Glomerular visceral epithelial cell (primary cell): Measurements from ENCODE around the gene MIA3.
A peak's percentile ranks its signal among the peaks of the same experiment; 100 is the strongest.
"Not testable (repeated sequence)": the region's sequence is repeated elsewhere in the genome, so short reads cannot be mapped to it uniquely, and the experiment has no call there.

Experiments
- DNase-seq: peaks from one replicate; pipeline ENCODE4 v3.0.0-alpha.2; 2016; ENCODE audit errors: extremely low spot score

The MIA3 gene

DNA sequence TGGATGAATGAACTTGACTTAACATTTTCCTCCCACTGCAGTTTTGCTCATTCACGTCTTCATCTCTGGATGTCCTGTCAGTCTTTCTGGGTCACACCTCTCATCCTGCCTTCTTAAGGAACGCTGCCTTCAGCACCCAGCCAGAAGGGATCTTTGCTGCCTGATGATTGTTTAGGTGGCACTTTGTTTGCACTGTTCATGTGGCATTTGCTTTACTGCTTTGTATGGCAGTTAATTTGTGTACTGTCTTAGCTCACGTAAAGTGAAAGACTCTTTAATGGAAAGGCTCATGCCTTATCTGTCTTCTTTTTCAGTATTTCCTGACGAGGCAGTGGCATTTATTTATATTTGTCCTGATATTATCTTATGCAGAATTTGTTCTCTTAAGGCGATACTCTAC lies 4.9 kb downstream of the MIA3 start:
- DNase-seq = no peak

GRCh38 chr1:222623458-222623857 lies 5.6 kb downstream of the MIA3 start:
- no peak for DNase-seq

DNA sequence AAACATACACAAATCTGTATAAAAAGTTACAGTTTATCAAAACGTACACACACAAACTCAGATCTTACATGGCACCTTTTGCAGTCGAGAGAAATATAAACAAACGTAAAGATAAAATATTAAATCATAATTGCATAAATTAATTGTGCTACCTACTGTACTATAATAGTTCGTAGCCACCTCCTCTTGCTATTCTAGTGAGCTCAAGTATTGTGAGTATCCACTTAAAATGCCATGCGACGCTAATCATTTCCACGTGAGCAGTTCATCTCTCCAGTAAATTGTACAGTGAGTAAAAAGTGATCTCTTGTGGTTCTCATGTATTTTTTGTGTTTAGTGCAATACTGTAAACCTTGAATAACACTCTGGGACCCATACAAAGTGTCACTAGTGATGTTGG lies 6.3 kb downstream of the MIA3 start:
- DNase-seq = no peak

GRCh38 chr1:222627232-222627631 lies 9.3 kb downstream of the MIA3 start:
- no peak for DNase-seq

DNA sequence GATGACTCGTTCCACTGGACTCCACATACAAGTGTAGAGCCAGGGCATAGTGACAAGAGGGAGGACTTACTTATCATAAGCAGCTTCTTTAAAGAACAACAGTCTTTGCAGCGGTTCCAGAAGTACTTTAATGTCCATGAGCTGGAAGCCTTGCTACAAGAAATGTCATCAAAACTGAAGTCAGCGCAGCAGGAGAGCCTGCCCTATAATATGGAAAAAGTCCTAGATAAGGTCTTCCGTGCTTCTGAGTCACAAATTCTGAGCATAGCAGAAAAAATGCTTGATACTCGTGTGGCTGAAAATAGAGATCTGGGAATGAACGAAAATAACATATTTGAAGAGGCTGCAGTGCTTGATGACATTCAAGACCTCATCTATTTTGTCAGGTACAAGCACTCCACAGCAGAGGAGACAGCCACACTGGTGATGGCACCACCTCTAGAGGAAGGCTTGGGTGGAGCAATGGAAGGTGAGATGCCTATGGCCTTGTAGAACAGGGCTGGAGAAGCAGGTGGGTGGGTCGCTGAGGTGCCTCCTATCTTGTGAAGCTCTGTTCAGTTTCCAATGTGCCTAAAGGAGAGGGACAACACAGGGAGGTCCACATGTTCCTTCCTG lies 12.1 kb downstream of the MIA3 start:
- DNase-seq = no peak

- no peak for DNase-seq
Observed at GRCh38 chr1:222631611-222632208, 13.8 kb downstream of the MIA3 start.

DNA sequence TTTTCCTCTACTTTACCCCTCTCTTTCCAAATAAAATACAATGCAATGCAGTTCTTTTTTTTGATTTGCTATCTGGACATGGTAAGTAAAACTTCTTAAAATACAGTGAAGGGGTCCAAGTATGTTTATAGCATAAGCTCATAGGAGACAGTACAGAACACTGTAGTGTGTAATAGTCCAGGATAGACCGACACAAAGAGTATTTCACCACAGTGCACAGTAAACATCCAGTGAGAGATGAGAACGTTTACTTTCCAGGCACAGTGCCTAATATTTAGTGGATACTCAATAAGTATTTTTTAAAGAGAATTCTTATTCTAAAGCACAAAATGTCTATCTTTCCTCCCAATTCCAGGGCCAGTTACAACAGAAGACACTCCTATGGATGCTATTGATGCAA lies 14.9 kb downstream of the MIA3 start:
- no peak for DNase-seq

- DNase-seq = peak; percentile 90
Observed at GRCh38 chr1:222634180-222635013, 16.5 kb downstream of the MIA3 start.

- DNase-seq = no peak
Observed at GRCh38 chr1:222641269-222641948, 23.5 kb downstream of the MIA3 start.

GRCh38 chr1:222642468-222642867 lies 24.6 kb downstream of the MIA3 start:
- no peak for DNase-seq

GRCh38 chr1:222643606-222643937 lies 25.7 kb downstream of the MIA3 start:
- no peak for DNase-seq

DNA sequence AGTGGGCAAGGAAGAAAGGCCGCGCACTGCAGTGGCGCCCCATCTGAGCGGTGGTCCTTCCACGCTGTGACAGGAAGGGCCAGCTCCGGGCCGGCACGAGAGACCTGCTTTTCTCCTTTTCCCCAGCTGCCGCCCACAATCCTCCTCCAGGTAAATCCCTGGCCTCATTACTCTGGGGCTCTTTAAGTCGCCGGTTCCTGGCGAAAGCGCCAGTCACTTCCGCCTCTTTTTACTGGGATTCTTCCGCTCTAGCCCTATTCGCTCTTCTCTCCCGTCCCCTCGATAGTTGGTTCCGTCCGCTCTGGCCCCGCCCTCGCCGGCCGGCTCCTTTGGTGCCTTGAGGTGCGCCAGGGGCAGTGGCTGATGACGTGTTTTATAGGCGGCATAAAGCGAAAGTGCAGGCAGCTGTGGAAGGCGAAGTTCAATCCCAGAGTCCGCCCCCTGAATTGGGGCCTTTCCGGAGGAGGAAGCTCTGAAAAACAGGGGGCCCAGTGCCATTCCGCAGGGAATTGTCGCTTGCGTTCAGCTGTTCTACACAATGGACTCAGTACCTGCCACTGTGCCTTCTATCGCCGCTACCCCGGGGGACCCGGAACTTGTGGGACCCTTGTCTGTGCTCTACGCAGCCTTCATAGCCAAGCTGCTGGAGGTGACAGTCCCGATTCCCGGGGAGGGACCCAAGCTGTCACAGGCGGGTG lies 26.2 kb downstream of the MIA3 start:
- DNase-seq = peak; percentile 99

- DNase-seq = no peak
Observed at GRCh38 chr1:222644636-222644980, 26.7 kb downstream of the MIA3 start.

DNA sequence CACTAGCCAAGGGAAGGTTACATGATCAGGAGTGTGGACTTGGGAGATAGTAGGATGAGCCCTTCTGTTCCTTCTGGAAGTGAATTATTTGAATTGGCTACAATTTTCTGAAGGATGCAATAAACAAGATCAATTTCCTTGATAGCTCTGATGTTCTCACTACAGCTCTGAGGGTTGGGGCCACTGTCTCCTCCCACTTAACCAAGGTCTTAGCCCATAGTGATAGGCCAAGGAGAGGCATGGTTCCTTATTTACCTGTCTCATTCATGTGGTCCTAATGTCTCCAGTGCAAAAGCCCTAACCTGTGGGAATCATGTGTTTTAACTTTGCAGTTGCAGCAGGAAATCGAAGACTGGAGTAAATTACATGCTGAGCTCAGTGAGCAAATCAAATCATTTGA lies 34.8 kb downstream of the MIA3 start:
- DNase-seq = no peak

DNA sequence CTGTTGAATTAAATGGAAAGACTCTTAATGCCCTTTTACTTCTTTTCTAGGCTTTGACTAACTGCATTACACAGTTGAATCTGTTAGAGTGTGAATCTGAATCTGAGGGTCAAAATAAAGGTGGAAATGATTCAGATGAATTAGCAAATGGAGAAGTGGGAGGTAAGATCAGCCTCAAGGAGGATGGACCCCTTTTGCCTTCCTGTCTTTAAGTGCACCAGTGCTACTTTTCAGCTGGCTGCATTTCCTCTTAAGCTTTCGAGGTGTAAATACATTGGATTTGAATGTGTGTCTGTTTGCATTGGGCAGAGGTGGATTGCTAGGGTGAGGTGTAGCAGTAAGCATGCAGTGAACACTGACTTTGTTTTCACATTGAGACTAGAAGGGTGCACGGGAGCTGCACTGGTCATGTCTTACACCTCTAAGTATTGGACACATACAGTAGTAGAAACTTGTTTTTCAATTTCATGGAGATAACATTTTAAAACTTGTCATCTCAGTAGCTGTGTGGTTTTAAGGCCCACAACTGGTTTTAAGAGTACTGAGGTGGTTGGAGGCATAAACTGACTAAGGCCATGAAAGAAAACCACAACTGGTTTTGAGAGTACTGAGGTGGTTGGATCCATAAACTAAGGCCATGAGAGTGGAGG lies 35.4 kb downstream of the MIA3 start:
- DNase-seq = no peak

DNA sequence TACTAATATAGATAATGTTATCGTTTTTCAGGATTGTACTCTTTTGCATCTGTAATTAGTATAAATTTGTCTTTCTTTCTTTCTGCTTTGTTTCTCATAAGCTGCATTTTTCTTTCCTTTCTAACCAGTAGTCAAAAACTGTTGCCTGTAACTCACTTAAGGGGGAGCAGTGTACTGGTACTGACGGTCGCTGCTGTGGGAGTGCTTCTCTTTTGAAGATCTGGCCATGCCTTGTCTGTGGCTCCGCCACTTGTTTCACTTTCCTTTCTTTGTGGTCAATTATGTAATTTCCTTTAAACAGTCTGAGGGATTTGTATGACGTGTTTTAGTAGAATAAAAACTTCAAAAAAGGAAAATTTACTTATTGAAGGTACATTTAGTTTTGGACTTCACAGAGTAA lies 37.0 kb downstream of the MIA3 start:
- DNase-seq = peak; percentile 69

DNA sequence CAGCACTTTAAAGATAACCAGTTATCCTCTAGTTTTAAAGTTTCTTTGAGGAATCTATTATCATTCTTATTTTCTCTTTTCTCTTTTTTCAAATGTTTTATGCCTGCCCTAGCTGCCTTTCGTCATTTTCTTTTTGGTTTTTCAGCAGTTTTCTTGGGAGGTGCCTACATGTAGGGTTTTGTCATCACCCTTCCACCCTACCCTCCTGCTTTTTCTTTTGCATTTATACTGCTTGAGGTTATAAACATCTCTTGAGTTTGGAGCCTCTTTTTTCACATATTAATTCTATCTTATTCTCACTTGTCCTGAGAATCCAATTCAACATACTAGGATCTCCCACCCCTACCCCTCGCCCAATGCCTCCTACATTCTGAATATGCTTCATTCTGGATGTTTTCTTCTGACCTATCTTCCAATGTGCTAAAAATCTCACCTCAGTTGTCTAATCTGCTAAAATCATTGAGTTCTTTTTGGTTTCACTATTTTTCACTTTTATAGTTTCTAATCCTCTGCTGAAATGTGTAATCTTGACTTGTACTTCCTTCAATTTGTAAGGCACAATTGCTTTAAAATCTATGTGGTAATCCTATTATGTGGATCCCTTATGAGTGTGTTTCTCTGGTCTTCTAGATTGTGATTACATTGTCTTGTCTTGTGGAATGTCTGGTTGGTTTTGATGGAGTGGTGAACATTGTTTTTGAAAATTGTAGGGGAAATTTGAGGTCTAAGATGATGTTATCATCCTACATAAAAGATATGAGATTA lies 38.7 kb downstream of the MIA3 start:
- no peak for DNase-seq

- DNase-seq = no peak
Observed at GRCh38 chr1:222657899-222658298, 40.0 kb downstream of the MIA3 start.

DNA sequence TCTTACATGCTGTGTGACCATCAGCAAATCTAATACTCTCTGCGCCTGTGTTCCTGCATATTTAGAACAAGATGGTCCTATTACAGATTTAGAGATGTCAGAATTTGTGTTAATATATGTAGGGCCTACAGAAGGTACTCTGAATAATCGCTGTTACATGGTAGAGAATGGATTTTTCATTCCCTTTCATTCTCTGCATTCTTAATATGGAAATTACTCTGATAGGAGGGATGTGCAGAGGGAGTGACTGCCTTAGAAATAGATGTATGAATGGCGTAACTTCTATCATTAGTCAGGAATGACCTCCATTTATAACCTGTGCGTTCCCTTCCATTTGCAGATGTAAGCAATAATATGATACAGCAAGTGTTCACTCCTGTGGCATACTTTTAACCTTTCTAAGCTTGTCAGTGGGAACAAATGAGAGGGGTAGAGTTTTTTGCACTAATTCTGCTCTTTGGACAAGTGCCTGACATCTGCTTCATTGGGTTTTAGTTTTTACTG lies 45.6 kb downstream of the MIA3 start:
- DNase-seq = no peak

- no peak for DNase-seq
Observed at GRCh38 chr1:222665964-222666363, 48.1 kb downstream of the MIA3 start.

- not testable (repeated sequence) for DNase-seq
Observed at GRCh38 chr1:222668184-222668583, 50.3 kb downstream of the MIA3 start.
